ENCODE measurements around the gene MAP7.
"Not testable (repeated sequence)": the region's sequence is repeated elsewhere in the genome, so short reads cannot be mapped to it uniquely, and the experiment has no call there.

MAP7 gene

DNA sequence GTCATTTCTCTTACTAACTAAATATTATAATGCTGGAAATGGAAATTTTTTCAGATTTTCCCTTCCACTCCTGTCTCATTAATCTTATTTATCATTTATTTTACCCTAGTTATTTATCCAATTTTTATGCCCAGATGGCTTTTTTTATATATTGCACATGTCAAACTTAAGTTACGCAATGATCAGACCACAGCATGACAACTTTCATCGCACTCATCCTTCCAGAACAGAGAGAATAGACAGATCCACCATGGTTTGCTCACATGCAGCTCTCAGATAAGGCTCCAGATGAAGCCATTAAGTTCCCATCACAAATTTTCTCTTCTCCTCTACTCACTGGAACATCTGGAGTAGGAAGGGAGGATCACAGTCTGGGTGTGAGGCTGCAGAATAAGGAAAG lies 48.7 kb downstream of the MAP7 start:
- DNase-seq = no peak

GRCh38 chr6:136501096-136501495 lies 49.1 kb downstream of the MAP7 start:
- DNase-seq = no peak

GRCh38 chr6:136500414-136500813 lies 49.8 kb downstream of the MAP7 start:
- no peak for DNase-seq

- DNase-seq = no peak
Observed at GRCh38 chr6:136499370-136499769, 50.9 kb downstream of the MAP7 start.

GRCh38 chr6:136496449-136496848 lies 53.8 kb downstream of the MAP7 start:
- not testable (repeated sequence) for DNase-seq

DNA sequence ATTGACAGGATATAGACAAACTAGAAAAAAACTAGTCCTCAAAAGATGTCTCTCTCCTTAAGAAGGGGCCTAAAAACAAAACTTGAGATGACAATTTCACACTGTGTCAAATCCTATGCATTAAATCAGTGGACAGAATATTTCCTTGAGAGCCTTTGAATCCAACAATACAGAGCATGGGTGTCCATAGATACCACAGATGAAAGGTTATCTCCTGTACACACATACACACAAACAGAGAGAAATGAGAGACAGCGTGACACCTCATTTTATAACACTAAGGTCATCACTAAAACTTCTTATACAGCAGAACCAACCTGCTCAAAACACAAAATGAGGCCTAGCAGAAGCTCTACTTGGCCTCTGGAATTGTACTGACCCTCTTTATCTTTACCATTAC lies 55.5 kb downstream of the MAP7 start:
- no peak for DNase-seq

DNA sequence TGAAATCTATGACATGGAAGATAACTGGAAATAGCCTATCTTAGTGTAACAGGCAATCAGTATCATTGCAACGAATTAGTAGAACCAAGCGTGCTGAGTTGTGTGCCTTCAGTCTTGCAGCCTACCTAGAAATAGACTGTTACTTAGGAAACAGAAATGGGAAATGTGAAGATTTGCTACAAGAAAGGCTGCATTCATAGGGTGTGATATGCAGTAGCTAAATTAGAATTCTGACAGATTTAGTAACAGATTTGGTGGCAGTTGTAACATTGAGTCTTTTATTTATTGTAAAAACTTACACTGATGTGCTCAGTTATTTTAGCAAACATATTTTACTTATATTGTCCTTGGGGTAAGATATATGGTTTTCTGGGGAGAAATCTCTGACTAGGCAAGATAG lies 56.2 kb downstream of the MAP7 start:
- no peak for DNase-seq

GRCh38 chr6:136492409-136492808 lies 57.8 kb downstream of the MAP7 start:
- no peak for DNase-seq

- no peak for DNase-seq
Observed at GRCh38 chr6:136491754-136492153, 58.5 kb downstream of the MAP7 start.

- DNase-seq = no peak
Observed at GRCh38 chr6:136491251-136491650, 59.0 kb downstream of the MAP7 start.

- not testable (repeated sequence) for DNase-seq
Observed at GRCh38 chr6:136489689-136490033, 60.6 kb downstream of the MAP7 start.

GRCh38 chr6:136487759-136488425 lies 62.3 kb downstream of the MAP7 start:
- no peak for DNase-seq

DNA sequence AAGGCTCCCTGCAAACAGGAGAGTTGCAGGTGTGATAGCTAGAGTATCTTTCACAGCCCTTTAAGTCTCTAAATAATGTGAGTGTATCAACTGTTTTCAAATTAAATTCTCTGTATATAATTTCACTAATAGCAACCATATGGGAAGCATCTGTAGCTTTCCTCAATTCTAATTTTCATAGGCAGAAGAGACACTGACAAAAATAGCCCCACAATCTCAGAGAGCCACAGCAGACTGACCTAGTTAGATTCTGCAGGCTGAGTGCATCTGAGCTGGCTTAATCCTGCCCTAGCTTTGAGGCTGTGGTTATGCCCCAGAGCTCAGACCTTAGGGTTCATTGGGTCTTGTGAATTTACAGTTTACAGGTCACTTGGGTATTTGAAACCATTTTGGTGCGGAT lies 63.9 kb downstream of the MAP7 start:
- no peak for DNase-seq

- no peak for DNase-seq
Observed at GRCh38 chr6:136483906-136484305, 66.3 kb downstream of the MAP7 start.

DNA sequence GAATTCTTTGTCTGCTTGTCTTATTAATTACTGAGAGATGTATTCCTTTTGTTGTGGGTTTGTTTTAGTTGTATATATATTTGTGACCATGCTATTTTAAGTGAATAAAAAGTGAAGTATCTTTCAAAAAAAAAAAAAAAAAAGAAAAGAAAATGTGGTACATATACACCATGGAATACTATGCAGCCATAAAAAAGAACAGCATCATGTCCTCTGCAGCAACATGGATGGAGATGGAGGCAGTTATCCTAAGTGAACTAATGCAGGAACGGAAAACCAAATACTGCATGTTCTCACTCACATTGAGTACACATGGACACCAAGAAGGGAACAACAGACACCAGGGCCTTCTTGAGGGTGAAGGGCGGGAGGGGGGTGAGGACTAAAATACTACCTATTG lies 67.2 kb downstream of the MAP7 start:
- DNase-seq = not testable (repeated sequence)

GRCh38 chr6:136477548-136477947 lies 72.7 kb downstream of the MAP7 start:
- no peak for DNase-seq

DNA sequence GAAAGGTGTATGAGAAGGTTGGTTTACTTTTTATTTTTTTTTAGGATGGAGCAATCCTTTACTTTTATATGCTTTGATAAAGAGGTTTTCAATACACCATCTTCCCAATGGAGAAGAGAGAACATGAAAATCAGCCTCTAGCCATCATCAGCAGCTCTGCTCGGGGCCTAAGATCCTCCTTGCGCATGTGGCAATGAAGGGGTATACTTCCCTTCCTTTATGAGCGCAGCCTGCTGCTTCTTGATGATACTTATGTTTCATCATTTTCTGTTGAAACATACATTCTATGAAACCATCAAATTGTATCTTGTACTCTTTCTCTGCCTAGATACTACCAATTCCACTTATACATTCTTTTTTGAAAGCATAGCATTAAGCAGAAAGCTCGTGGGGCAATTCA lies 74.5 kb downstream of the MAP7 start:
- no peak for DNase-seq

- DNase-seq = no peak
Observed at GRCh38 chr6:136474241-136474640, 76.0 kb downstream of the MAP7 start.

DNA sequence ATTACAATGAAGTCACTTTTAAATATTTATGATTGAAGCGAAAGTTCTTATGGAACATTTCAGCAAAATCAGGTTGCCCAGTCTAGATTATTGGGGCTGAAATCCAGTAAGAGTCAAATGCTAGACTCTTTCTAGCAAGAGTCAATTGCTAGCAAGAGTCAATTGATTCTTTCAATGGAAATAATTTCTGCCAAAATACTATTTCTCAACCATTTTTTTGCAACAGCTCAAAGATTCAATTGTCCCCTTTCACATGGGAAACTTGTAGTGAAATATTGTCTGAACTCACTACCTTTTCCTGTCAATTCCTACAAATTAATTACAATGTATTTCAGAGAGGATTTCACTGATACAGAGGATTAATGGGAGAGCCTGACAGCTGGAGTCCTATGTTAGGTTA lies 78.3 kb downstream of the MAP7 start:
- no peak for DNase-seq

GRCh38 chr6:136471372-136471771 lies 78.8 kb downstream of the MAP7 start:
- no peak for DNase-seq

DNA sequence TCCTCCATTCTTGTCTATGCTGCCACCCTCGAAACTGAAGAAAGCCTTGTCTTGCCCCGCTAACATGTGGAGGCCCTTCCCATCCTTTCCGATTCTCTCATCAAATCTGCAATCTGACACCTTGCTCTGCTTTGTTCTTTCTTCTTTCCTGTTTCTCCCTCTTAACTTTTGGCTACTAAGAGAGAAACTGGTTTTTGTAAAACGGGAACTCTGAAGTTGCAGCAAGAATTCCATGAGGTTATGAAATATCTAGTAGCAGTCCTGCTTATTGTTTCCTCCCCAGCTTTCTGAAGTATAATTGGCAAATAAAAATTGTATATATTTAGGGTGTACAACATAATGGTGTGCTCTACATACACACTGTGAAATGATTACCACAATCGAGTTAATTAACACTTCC lies 80.2 kb downstream of the MAP7 start:
- DNase-seq = no peak

DNA sequence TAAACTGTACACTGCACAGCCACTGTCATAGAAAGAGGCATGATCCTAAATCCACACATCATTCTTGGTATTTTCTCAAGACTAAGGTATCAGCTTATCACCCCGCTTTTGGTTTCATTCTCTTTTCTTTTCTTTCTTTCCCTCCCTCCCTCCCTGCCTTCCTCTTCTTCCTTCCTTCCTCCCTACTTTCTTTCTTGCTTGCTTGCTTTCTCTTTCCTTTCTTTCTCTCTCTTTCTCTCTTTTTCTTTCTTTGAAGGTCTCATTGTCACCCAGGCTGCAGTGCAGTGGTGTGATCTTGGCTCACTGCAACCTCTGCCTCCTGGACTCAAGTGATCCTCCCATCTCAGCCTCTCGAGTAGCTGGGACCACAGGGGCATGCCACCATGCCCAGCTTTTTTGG lies 81.1 kb downstream of the MAP7 start:
- DNase-seq = no peak

DNA sequence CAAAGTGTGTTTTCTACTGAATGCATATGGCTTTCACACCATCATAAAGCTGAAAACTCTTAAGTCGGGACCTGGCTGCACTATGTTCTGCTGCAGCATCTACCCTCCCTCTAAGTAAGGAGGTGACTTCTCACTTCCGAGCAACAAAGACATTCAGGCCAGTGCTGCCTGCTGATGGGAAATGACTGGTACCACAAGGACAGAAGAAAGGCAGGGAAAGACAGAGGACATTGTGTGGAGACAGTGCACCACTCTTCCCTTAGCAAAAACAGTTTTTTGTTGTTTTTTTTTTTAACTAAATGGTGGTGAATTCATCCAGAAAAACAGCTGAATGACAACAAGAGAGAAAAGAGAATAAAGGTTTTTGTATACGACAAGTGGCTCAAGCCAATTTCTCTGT lies 81.5 kb downstream of the MAP7 start:
- DNase-seq = no peak

DNA sequence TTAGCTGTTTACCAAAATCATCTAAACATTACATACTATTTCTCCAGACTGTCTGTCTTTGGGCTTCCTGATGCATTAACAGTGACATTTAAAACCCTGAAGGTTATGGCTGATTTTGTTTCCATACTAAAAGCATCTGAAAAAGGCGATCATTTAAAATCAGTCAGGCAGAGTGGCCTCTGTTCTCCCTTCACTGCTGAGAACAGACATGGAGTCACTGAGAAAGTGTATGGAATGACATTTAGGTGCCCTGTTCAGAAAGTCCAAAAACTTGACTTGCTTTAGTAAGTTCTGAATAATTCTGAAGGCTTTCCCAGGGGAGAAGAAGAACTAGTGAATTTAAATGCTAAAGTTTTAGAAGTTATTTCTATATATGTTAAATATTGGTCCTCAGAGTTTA lies 83.0 kb downstream of the MAP7 start:
- DNase-seq = no peak

- no peak for DNase-seq
Observed at GRCh38 chr6:136466777-136467176, 83.4 kb downstream of the MAP7 start.
